Rectal smooth muscle tissue (tissue), 1 donor: ENCODE measurements around the gene KCNJ6.
"Not testable (repeated sequence)": the region's sequence is repeated elsewhere in the genome, so short reads cannot be mapped to it uniquely, and the experiment has no call there.

Experiments used
- H3K27ac ChIP-seq: one replicate; pipeline ENCODE4 v1.7.0; 2013; ENCODE audit warnings: low read depth, low read length, inconsistent platforms
- H3K27me3 ChIP-seq: one replicate; pipeline ENCODE4 v1.7.0; 2013; ENCODE audit warnings: low read length; ENCODE audit not compliant: control insufficient read depth, insufficient read depth
- H3K36me3 ChIP-seq: one replicate; pipeline ENCODE4 v1.7.0; 2013; ENCODE audit warnings: low read length; ENCODE audit not compliant: control insufficient read depth, insufficient read depth
- H3K4me1 ChIP-seq: one replicate; pipeline ENCODE4 v1.7.0; 2013; ENCODE audit warnings: low read length; ENCODE audit not compliant: control insufficient read depth, insufficient read depth
- H3K4me3 ChIP-seq: one replicate; pipeline ENCODE4 v1.7.0; 2013; ENCODE audit warnings: low read length
- H3K9ac ChIP-seq: one replicate; pipeline ENCODE4 v1.7.0; 2013; ENCODE audit warnings: low read length

The KCNJ6 gene

DNA sequence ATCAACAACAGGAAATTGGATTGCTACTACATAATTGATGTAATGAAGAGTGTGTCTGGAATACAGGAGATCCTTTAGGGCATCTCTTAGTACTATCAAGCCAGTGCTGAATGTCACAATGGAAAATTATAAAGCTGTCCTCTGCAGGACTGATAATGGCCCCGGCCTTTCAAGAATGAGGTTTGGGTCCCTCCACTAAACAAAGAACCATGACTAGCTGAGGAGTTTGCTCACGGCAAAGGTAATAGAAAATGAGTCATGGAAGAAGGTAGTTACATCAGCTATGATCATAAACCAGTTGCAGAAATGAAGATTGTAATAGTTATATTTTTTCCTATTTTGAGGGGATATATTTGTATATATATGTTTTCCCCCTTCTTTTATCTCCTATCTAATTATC lies 145.8 kb downstream of the KCNJ6 start:
- Histone ChIP-seq H3K27me3 (no peaks in the 10 kb centered on the region), H3K4me3 (no peak overlapping the region), H3K36me3 (no peaks in the 10 kb centered on the region), H3K9ac (no peak overlapping the region), H3K4me1 (no peaks in the 10 kb centered on the region), H3K27ac (no peak overlapping the region)

DNA sequence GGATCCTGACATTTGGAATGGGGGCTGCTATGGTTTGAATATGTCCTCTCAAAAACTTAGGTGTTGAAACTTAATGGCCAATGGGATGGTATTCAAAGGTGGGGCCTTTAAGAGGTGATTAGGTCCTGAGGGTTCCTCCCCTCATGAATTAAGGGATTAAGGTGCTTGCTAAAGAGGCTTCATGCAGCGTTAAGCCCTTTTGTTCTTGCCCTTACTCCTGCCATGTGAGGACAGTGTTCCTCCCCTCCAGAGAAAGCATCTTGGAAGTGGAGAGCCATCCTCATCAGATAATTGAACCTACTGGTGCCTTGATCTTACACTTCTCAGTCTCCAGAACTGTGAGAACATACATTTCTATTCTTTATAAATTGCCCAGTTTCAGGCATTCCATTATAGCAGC lies 146.6 kb downstream of the KCNJ6 start:
- H3K4me3 ChIP-seq, result no peak overlapping the region
- H3K27ac ChIP-seq, result no peak overlapping the region
- no peak overlapping the region for H3K9ac ChIP-seq
- no peaks in the 10 kb centered on the region for H3K4me1 ChIP-seq
- H3K36me3 ChIP-seq, result no peaks in the 10 kb centered on the region
- H3K27me3 ChIP-seq, result no peaks in the 10 kb centered on the region

DNA sequence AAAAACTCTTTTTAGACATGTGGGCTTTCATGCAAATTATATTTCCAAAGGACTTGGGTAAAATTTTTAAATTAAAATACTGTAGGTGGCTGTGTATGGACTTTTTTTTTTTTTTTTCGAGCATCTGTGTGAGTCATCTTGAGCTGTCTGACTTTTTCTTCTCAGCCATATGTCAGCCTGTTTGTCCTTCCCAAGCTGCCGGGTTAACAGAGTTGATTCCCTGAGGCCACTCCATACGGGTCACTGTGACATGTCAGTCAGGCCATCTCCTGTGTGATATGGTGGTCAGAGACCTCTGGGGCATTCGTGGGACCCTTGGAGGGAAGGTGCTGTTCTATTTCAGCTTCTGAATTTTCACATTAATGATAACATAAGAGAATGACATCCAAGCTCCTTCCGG lies 148.3 kb downstream of the KCNJ6 start:
- no peak overlapping the region for H3K9ac ChIP-seq
- no peaks in the 10 kb centered on the region for H3K27me3 ChIP-seq
- H3K27ac ChIP-seq, result no peak overlapping the region
- no peak overlapping the region for H3K4me3 ChIP-seq
- H3K36me3 ChIP-seq, result no peaks in the 10 kb centered on the region
- H3K4me1 ChIP-seq, result no peaks in the 10 kb centered on the region

DNA sequence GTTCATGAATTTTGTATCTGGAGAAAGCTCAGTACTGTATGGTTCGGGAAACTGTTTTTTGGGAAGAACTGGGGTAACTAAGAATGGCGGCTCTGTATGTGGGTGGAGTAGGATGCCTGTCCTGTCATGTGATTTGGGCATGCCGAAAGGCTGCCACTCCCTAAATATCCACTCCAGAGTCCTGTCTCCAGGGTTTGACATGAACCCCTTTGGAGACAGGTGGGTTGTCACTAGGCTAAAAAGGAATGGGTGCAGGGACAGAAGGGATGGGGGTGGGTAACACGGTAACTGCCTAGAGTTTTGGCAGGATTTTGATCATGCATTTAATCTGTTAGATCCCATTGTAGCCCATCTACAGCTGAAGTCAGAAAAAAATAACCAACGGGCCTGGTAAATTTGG lies 150.1 kb downstream of the KCNJ6 start:
- H3K4me3 ChIP-seq, result no peak overlapping the region
- H3K27ac ChIP-seq, result no peak overlapping the region
- no peaks in the 10 kb centered on the region for H3K27me3 ChIP-seq
- no peaks in the 10 kb centered on the region for H3K36me3 ChIP-seq
- no peak overlapping the region for H3K9ac ChIP-seq
- H3K4me1 ChIP-seq, result no peaks in the 10 kb centered on the region

DNA sequence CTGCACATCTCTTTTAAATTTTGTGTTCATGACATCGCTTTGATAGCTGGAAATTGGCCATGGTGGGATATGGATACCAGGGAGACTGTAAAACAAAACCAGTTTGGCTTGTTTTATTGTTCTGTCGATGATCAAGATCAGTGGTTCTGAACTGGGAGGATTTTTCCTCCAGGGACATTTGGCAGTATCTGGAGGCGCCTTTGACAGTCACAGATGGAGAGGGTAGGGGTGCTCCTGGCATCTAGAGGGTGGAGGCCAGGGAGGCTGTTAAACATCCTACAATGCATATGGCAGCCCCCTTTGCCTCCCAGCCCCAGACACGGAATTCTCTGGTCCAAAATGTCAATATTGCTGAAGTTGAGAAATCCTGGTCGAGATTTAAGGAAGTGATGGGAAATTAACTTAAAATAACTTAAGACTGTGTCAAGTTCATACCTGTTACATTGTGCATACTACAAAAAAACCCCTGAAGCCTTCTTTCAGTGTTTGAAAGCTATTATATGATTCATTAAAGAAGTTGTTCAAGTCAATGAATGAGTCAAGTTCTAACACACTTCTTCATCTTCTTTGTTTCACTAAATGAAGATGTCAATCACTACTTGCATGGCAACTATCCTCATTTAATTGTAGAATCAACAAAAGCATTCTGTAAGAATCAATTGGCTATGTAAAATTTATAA lies 150.9 kb downstream of the KCNJ6 start:
- Histone ChIP-seq H3K4me3 (no peak overlapping the region), H3K27me3 (no peaks in the 10 kb centered on the region), H3K27ac (no peak overlapping the region), H3K4me1 (no peaks in the 10 kb centered on the region), H3K9ac (no peak overlapping the region), H3K36me3 (no peaks in the 10 kb centered on the region)

DNA sequence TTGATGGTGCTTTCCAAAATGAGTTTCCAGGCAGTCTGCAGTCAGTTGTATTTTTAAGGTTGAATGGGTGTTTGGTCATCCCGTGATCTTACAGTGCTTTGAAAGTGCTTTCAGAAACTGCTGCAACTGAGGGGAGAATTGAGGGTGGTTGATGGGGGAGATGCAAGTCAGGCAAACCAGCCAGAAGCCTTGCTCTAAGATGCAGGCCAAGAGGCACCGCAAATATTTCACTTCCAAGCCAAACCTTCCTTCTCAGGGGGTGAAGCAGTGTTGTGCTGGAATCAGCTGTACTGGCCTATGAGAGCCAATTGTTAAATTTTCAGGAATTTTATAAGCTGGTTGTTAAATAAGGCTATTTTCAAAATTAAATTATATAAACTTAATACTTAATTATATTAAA lies 151.6 kb downstream of the KCNJ6 start:
- H3K27ac ChIP-seq, result no peak overlapping the region
- no peaks in the 10 kb centered on the region for H3K36me3 ChIP-seq
- H3K27me3 ChIP-seq, result no peaks in the 10 kb centered on the region
- no peaks in the 10 kb centered on the region for H3K4me1 ChIP-seq
- no peak overlapping the region for H3K9ac ChIP-seq
- H3K4me3 ChIP-seq, result no peak overlapping the region

DNA sequence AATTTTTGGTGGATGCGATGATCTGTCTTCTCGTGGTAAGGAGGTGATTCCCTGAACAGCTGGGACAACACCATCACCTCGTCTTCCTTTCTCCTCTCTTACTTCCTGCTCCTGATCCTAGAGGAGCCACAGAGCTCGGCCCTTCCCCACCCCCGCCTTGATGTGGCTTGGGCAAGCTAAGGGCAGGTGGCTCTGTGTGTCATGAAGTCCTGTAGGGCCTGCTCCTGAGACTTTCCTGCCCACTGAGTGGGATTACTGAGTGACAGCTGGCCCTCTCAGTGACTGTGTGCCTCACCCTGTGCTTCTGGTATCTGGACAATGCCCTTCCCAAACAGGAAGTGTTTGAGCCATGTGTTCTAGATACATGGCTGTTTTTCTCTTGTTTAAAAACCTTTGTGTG lies 153.0 kb downstream of the KCNJ6 start:
- H3K36me3 ChIP-seq, result no peaks in the 10 kb centered on the region
- H3K9ac ChIP-seq, result no peak overlapping the region
- no peaks in the 10 kb centered on the region for H3K4me1 ChIP-seq
- H3K4me3 ChIP-seq, result no peak overlapping the region
- H3K27ac ChIP-seq, result no peak overlapping the region
- H3K27me3 ChIP-seq, result no peaks in the 10 kb centered on the region

DNA sequence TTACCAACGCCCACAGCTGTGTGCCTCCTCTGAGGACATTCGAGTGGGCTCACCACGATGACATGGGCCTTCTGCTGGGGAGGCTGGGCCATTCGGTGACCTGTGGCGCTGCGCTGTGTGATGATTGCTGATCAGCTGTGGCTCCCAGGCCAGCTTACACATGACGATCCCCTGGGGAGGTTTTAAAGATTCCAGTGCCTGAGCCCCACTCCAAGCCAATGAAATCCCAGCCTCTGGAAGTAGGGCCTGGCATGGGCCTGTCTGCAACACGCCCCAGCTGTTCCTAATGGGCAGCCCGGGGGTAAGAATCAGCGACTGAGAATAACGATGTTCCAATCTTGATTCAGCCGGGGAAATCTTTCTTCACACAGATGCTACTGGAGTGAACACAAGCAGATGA lies 153.7 kb downstream of the KCNJ6 start:
- Histone ChIP-seq H3K4me3 (no peak overlapping the region), H3K9ac (no peak overlapping the region), H3K27me3 (no peaks in the 10 kb centered on the region), H3K27ac (no peak overlapping the region), H3K4me1 (no peaks in the 10 kb centered on the region), H3K36me3 (no peaks in the 10 kb centered on the region)

DNA sequence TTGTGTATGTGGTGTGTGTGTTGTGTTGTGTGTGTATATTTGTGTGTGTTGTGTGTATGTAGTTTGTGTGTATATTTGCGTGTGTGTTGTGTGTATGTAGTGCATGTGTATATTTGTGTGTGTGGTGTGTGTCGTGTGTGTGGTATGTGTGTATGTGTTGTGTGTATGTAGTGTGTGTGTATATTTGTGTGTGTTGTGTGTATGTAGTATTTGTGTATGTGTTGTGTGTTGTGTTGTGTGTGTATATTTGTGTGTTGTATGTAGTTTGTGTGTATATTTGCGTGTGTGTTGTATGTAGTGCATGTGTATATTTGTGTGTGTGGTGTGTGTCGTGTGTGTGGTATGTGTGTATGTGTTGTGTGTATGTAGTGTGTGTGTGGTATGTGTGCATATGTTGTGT lies 154.9 kb downstream of the KCNJ6 start:
- H3K4me1 ChIP-seq, H3K4me3 ChIP-seq, H3K27ac ChIP-seq, H3K9ac ChIP-seq, H3K36me3 ChIP-seq, H3K27me3 ChIP-seq: not testable (repeated sequence)

DNA sequence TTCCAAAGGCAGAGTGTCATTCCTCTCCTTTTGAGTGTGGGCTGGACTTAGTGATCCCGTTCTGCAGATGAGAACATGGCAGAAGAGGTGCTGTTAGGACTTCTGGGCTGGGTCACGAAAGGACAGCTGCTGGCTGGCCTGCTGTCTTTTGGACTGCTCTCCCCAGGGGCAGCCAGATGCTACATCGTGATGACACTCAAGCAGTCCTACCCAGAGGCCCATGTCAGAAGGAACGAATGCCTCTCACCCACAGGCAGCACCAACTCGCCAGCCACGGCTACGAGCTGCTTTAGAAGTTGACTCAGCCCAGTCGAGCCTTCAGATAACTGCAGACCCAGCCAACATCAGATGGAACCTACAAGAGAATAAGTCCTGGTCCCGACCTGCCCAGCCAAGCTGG lies 156.5 kb downstream of the KCNJ6 start:
- Histone ChIP-seq H3K4me3 (no peak overlapping the region), H3K27ac (no peak overlapping the region), H3K9ac (no peak overlapping the region), H3K36me3 (no peaks in the 10 kb centered on the region), H3K27me3 (no peaks in the 10 kb centered on the region), H3K4me1 (no peaks in the 10 kb centered on the region)

DNA sequence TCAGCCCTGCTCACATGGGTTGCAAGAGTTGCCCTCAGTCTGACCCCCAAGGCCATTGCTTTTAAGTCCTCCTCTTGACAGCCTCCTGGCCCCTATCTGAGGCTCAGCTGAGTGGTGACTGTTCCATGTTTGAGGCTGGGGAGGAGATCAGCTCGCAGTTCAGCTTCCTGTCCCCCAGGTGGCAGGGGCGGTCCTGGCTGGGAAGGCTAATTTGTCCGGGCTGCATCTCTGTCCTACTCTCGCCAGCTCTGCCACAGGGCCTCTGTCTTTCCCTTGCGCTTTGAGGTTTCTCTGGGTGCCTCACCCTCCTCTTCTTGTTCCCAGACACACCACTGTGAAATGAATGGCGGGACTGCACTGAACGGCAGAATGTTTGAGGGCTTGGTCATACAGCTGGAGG lies 157.3 kb downstream of the KCNJ6 start:
- Histone ChIP-seq H3K27ac (no peak overlapping the region), H3K4me3 (no peak overlapping the region), H3K36me3 (no peaks in the 10 kb centered on the region), H3K27me3 (no peaks in the 10 kb centered on the region), H3K4me1 (no peaks in the 10 kb centered on the region), H3K9ac (no peak overlapping the region)

DNA sequence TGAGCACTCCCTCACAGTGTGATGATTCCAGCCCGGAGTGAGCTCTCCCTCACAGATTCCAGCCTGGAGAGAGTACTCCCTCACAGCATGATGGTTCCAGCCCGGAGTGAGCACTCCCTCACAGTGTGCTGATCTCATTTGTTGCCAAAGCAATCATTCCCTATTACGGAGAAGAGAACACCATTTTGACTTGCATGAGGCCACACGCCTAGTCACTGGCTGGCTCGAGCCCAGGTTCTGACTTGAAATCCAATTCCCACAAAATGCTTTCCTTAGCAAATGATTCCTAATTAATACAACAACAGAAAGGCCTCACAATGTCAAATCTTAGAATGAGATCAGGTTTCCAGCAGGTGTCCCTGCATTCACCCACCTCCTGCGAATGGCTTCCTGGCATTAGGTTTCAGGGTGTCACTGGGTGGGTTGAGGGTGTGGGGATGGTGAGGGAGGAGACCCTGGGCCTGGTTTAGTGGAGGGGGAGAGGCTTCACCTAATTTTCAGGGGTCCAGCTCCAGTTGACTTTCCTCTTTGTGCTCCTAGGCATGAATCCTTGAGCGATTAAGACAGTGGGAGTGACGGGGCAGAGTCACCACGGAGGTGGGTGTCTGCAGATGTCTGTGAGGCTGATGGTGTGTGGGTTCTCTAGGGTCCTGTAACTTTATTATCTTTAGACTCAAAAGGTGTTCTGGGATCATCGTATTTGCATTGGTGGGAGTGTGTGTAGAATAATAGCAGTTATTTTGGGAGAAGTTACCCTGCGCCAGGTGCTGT lies 158.5 kb downstream of the KCNJ6 start:
- Histone ChIP-seq H3K9ac (no peak overlapping the region), H3K36me3 (no peaks in the 10 kb centered on the region), H3K27me3 (no peaks in the 10 kb centered on the region), H3K27ac (no peak overlapping the region), H3K4me3 (no peak overlapping the region), H3K4me1 (no peaks in the 10 kb centered on the region)

DNA sequence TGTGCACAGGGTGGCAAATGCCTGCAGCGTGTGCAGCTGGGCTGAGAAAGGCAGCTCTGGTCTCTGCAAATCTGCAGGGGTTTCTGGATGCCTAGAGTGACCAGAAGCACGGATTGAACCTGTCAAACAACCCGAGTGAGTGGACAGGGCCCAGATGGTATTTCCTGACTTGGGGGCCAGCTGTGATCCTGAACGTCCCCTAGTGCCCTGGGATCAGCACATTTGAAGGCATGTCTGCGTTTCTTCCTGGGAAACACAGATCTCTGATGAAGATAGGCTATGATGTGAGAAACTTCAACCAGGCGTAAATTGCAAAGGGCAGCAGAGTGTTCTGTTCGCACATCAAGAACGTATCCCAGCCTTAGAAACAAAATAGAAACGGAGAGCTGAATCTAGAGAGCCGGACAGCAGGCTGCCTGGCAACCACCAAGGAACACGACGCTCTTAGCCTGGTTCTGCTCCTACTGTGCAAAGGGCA lies 163.1 kb downstream of the KCNJ6 start:
- Histone ChIP-seq H3K4me1 (no peaks in the 10 kb centered on the region), H3K4me3 (no peak overlapping the region), H3K27ac (no peak overlapping the region), H3K36me3 (no peaks in the 10 kb centered on the region), H3K27me3 (no peaks in the 10 kb centered on the region), H3K9ac (no peak overlapping the region)
